ENCODE data around the gene EFCAB8. TPM values are rescaled to one million over a fixed set of nuclear protein-coding genes. Genes with fewer than 3 reads are reported as not detected.

The EFCAB8 gene
- total RNA-seq, 1 donor from 2014 or later = 0.72 TPM

DNA sequence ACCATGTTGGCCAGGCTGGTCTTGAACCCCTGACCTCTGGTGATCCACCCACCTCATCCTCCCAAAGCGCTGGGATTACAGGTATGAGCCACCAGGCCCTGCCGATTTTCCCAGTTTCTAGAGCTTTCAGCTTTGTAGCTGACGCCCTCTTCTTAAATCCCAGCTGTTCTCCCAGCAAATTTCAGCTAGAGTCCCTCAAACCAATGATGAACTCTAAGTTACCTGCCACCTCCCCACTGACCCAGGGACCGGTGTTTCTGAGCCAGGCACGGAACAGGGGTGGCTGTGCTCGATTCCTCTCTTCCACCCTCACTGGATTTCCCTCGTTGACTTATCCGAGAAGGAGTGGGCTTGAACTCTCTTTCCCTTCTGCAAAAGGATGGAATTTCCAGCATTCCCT, 106.4 kb downstream of the EFCAB8 start:
- Histone ChIP-seq H3K36me3 (no peaks in the 10 kb centered on the region), H3K4me3 (no peak overlapping the region), H3K4me1 (no peaks in the 10 kb centered on the region), H3K27ac (no peak overlapping the region), H3K9me3 (no peaks in the 10 kb centered on the region), H3K27me3 (no peaks in the 10 kb centered on the region)
- TF ChIP-seq, protein P1, sequence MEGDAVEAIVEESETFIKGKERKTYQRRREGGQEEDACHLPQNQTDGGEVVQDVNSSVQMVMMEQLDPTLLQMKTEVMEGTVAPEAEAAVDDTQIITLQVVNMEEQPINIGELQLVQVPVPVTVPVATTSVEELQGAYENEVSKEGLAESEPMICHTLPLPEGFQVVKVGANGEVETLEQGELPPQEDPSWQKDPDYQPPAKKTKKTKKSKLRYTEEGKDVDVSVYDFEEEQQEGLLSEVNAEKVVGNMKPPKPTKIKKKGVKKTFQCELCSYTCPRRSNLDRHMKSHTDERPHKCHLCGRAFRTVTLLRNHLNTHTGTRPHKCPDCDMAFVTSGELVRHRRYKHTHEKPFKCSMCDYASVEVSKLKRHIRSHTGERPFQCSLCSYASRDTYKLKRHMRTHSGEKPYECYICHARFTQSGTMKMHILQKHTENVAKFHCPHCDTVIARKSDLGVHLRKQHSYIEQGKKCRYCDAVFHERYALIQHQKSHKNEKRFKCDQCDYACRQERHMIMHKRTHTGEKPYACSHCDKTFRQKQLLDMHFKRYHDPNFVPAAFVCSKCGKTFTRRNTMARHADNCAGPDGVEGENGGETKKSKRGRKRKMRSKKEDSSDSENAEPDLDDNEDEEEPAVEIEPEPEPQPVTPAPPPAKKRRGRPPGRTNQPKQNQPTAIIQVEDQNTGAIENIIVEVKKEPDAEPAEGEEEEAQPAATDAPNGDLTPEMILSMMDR (IDR thresholded peaks at IDR 0.05) = no peak
- ATAC-seq = no peak
- peak; percentile 21 for DNase-seq
- intact Hi-C loops (cut with DNase I) = no loop called here

GRCh38 chr20:32965581-32966373, 107.1 kb downstream of the EFCAB8 start:
- no peak overlapping the region for H3K4me3 ChIP-seq
- ATAC-seq (no peak), DNase-seq (peak; percentile 43)
- no peaks in the 10 kb centered on the region for H3K36me3 ChIP-seq
- H3K27me3 ChIP-seq = no peaks in the 10 kb centered on the region
- TF ChIP-seq, protein P1 (IDR thresholded peaks at IDR 0.05) = no peak
- H3K4me1 ChIP-seq = no peaks in the 10 kb centered on the region
- no peak overlapping the region for H3K27ac ChIP-seq
- no peaks in the 10 kb centered on the region for H3K9me3 ChIP-seq
- intact Hi-C loops (cut with DNase I) = no loop called here

GRCh38 chr20:32966382-32966781, 107.7 kb downstream of the EFCAB8 start:
- ATAC-seq = no peak
- H3K27ac ChIP-seq = no peak overlapping the region
- intact Hi-C loops (cut with DNase I) = no loop called here
- peak; percentile 20 for DNase-seq
- TF ChIP-seq, protein P1 (IDR thresholded peaks at IDR 0.05) = no peak
- no peaks in the 10 kb centered on the region for H3K27me3 ChIP-seq
- no peaks in the 10 kb centered on the region for H3K9me3 ChIP-seq
- H3K4me3 ChIP-seq = no peak overlapping the region
- peaks cover 3% of the 10 kb centered on the region for H3K4me1 ChIP-seq
- no peaks in the 10 kb centered on the region for H3K36me3 ChIP-seq

- DNase-seq (peak; percentile 45), ATAC-seq (no peak)
- Histone ChIP-seq H3K4me1 (peaks cover 5% of the 10 kb centered on the region), H3K36me3 (no peaks in the 10 kb centered on the region), H3K4me3 (no peak overlapping the region), H3K27me3 (no peaks in the 10 kb centered on the region), H3K9me3 (no peaks in the 10 kb centered on the region), H3K27ac (no peak overlapping the region)
- intact Hi-C loops (cut with DNase I) = no loop called here
- TF ChIP-seq, protein P1 (IDR thresholded peaks at IDR 0.05) = no peak
Measured at GRCh38 chr20:32966881-32967781, 108.4 kb downstream of the EFCAB8 start.

GRCh38 chr20:32967961-32968457, 109.3 kb downstream of the EFCAB8 start:
- DNase-seq (peak; percentile 22), ATAC-seq (no peak)
- TF ChIP-seq, protein P1 (IDR thresholded peaks at IDR 0.05) = no peak
- H3K27ac ChIP-seq = no peak overlapping the region
- H3K4me3 ChIP-seq = no peak overlapping the region
- H3K9me3 ChIP-seq = no peaks in the 10 kb centered on the region
- H3K4me1 ChIP-seq = peaks cover 5% of the 10 kb centered on the region
- no peaks in the 10 kb centered on the region for H3K27me3 ChIP-seq
- no peaks in the 10 kb centered on the region for H3K36me3 ChIP-seq
- intact Hi-C loops (cut with DNase I) = no loop called here

Measured in upper lobe of right lung (tissue), 1 donor.